HCT116 (cell line): ENCODE results near the gene DVL2. TPM values are rescaled to one million over a fixed set of nuclear protein-coding genes. Genes with fewer than 3 reads are reported as not detected.
A peak's percentile ranks its signal among the peaks of the same experiment; 100 is the strongest.

Experiments used
- ATAC-seq: fragments of 200-7000 bp; cut with Tn5 transposase; 2 replicates; pipeline ENCODE4 v1.9.1; 2020; ENCODE audit warnings: mild to moderate bottlenecking, moderate library complexity
- BruUV-seq: library from RNA; stranded (reverse); fragments of 400-500 nt; replicated peaks from 2 replicates; lab custom pipeline; 2021; lab: Mats Ljungman, UMichigan
- CTCF ChIA-PET: fragments of 300-600 bp; sonication (Branson Sonifier 250); formaldehyde crosslinking; loops from one replicate; lab custom pipeline; 2021; ENCODE audit warnings: antibody characterized with exemption; lab: Charles Lee
- POLR2A ChIA-PET: fragments of 300-600, 350-600 bp; sonication (Branson Sonifier 250); formaldehyde crosslinking; loops from one replicate; lab custom pipeline; 2021; ENCODE audit warnings: antibody characterized with exemption; lab: Charles Lee
- RAD21 ChIA-PET, 2 experiments: fragments of 300-600 bp; sonication (Branson Sonifier 250); formaldehyde crosslinking; loops; one replicate each; lab custom pipeline; 2023; ENCODE audit warnings: low total read pairs in 2 of 2; ENCODE audit not compliant: uncharacterized antibody in 2 of 2, unreplicated experiment in 2 of 2, low non-redundant PET in 1 of 2; lab: Charles Lee
- DNase-seq: peaks from one replicate; pipeline ENCODE4 v3.0.0-alpha.2; 2010; ENCODE audit warnings: low read depth, low spot score
- H2AFZ ChIP-seq: fragments of 200-600 bp; shearing (Covaris generic), sonication (generic); 2 replicates; pipeline ENCODE4 v1.6.1; 2017; ENCODE audit warnings: low read depth, mixed run types, mixed read lengths, antibody characterized with exemption, low read length; ENCODE audit not compliant: poor library complexity, severe bottlenecking
- H3K27ac ChIP-seq: 2 replicates; pipeline ENCODE4 v1.5.1; 2012; ENCODE audit warnings: low read depth, low read length
- H3K27me3 ChIP-seq: fragments of 200-600 bp; sonication (generic); 2 replicates; pipeline ENCODE4 v1.6.1; 2016; ENCODE audit warnings: mixed run types, low read length, mixed read lengths; ENCODE audit not compliant: insufficient read depth
- H3K36me3 ChIP-seq, 2 experiments: fragments of 200-500 bp in 1 of 2; fragments of 200-600 bp in 1 of 2; sonication (Bioruptor generic) in 1 of 2; sonication (generic) in 1 of 2; 2 replicates each; pipeline versions ENCODE4 v1.5.1 to v1.6.1; 2014 to 2016; ENCODE audit warnings: low read length in 2 of 2, inconsistent platforms in 1 of 2, mixed read lengths in 1 of 2, mixed run types in 1 of 2; ENCODE audit not compliant: insufficient read depth in 2 of 2, control insufficient read depth in 1 of 2
- H3K4me1 ChIP-seq, 2 experiments: fragments of 200-600 bp in 1 of 2; sonication (generic) in 1 of 2; 2 replicates each; pipeline versions ENCODE4 v1.5.1 to v1.6.1; 2012 to 2017; ENCODE audit warnings: low read length in 2 of 2, inconsistent platforms in 1 of 2, mild to moderate bottlenecking in 1 of 2, mixed read lengths in 1 of 2, mixed run types in 1 of 2, moderate library complexity in 1 of 2; ENCODE audit not compliant: insufficient read depth in 2 of 2, control insufficient read depth in 1 of 2
- H3K4me2 ChIP-seq: fragments of 200-600 bp; sonication (generic); 2 replicates; pipeline ENCODE4 v1.6.1; 2017; ENCODE audit warnings: mixed run types, low read length, mixed read lengths
- H3K4me3 ChIP-seq, 2 experiments: fragments of 200-600 bp in 1 of 2; sonication (generic) in 1 of 2; replicated peaks in 1 of 2; 2 replicates each; pipeline ENCODE4 v1.5.1; 2011 to 2016; ENCODE audit warnings: low read length in 2 of 2, control low read depth in 1 of 2, low read depth in 1 of 2, mild to moderate bottlenecking in 1 of 2, mixed read lengths in 1 of 2, mixed run types in 1 of 2
- H3K79me2 ChIP-seq: fragments of 200-600 bp; sonication (generic); 2 replicates; pipeline ENCODE4 v1.6.1; 2017; ENCODE audit warnings: mild to moderate bottlenecking, mixed run types, low read length, moderate library complexity, mixed read lengths; ENCODE audit not compliant: insufficient read depth
- H3K9ac ChIP-seq: fragments of 200-600 bp; sonication (generic); 2 replicates; pipeline ENCODE4 v1.6.1; 2016; ENCODE audit warnings: low read length, mixed read lengths
- H3K9me2 ChIP-seq: fragments of 200-600 bp; sonication (generic), shearing (Covaris generic); 2 replicates; pipeline ENCODE4 v1.6.1; 2017; ENCODE audit warnings: mixed run types, mild to moderate bottlenecking, moderate library complexity; ENCODE audit not compliant: insufficient read depth
- H3K9me3 ChIP-seq, 2 experiments: fragments of 200-500 bp in 1 of 2; fragments of 200-600 bp in 1 of 2; sonication (Bioruptor generic) in 1 of 2; sonication (generic) in 1 of 2; 2 replicates each; pipeline ENCODE4 v1.6.1; 2014 to 2017; ENCODE audit warnings: low read length in 2 of 2, mixed read lengths in 2 of 2, inconsistent platforms in 1 of 2, low read depth in 1 of 2, mild to moderate bottlenecking in 1 of 2, mixed run types in 1 of 2, moderate library complexity in 1 of 2; ENCODE audit not compliant: control insufficient read depth in 1 of 2, insufficient read depth in 1 of 2
- H4K20me1 ChIP-seq: fragments of 200-600 bp; sonication (generic), shearing (Covaris generic); 2 replicates; pipeline ENCODE4 v1.6.1; 2017; ENCODE audit warnings: mixed run types, mild to moderate bottlenecking, moderate library complexity; ENCODE audit not compliant: insufficient read depth
- CBX3 ChIP-seq: IDR thresholded peaks from 2 replicates; pipeline ENCODE4 v1.6.1; 2012; ENCODE audit warnings: low read depth
- ELF1 ChIP-seq: IDR thresholded peaks from 2 replicates; pipeline ENCODE4 v1.6.1; 2012; ENCODE audit warnings: low read depth, borderline replicate concordance
- EZH2phosphoT487 ChIP-seq: fragments of 200-600 bp; IDR thresholded peaks from 2 replicates; pipeline ENCODE4 v1.6.1; 2018; ENCODE audit warnings: antibody characterized with exemption, borderline replicate concordance
- RAD21 ChIP-seq: IDR thresholded peaks from 2 replicates; pipeline ENCODE4 v1.6.1; 2012; ENCODE audit warnings: low read depth, mild to moderate bottlenecking
- TCF7L2 ChIP-seq: IDR thresholded peaks from 2 replicates; pipeline ENCODE4 v1.7.0; 2011; ENCODE audit warnings: borderline replicate concordance, inconsistent platforms; ENCODE audit not compliant: insufficient read depth, insufficient read length; ENCODE audit errors: extremely low read depth
- ZNF274 ChIP-seq: fragments of 200-500 bp; sonication (Bioruptor generic); IDR thresholded peaks from 2 replicates; pipeline ENCODE4 v1.6.1; 2014; ENCODE audit warnings: mild to moderate bottlenecking, low read depth, low read length, inconsistent platforms
- intact Hi-C: fragments of 100-400 bp; cut with micrococcal nuclease; formaldehyde crosslinking; loops from 2 replicates; pipeline ENCODE4 v1.10.0; 2022
- total RNA-seq: library from RNA; stranded (reverse); gene quantifications from one replicate; pipeline ENCODE4 v1.2.1, GENCODE V29; 2021; ENCODE audit not compliant: unreplicated experiment

DVL2 gene
- total RNA-seq, 1 experiment from 2014 or later = 69.7 TPM

DNA sequence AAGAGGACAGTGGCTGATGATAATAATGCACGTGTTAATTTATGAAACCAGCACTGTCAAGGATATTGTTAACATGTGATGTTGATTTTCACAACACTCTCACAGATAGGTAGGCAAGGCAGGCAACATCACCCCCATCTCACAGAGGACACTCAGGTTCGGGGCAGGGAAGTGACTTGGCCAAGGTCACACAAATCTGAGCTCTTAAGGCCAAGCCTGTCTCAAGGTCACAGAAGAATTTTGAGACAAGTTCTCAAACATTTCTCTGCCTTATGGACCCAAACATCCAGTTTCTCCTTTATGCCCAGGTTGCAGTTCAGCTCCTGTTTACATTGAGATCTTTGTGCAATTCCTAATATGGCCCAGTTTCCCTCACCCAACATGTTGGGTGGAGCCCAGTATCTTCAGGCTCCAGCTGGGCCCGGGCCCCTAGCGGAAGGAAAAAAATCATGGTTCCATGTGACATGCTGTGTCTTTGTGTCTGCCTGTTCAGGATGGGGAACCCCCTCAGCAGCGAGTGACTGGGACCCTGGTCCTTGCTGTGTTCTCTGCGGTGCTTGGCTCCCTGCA lies 48.5 kb upstream of the DVL2 start:
- no peak overlapping the region for H3K27ac ChIP-seq
- no peaks in the 10 kb centered on the region for H3K9me2 ChIP-seq
- RAD21 ChIA-PET = no interaction called here
- H3K4me1 ChIP-seq = peaks cover 13 to 34% of the 10 kb centered on the region in 2 experiments
- ATAC-seq = no peak
- POLR2A ChIA-PET = interaction anchor here (0.6 kb wide), 1 partner anchor 259 kb away, joined by 3 read pairs; no protein-coding TSS in a partner anchor
- H3K4me3 ChIP-seq = no peak overlapping the region
- DNase-seq = no peak
- H3K4me2 ChIP-seq = peak overlapping the region; percentile 98; the same call in 1 of the 2 replicates
- H3K9ac ChIP-seq = peak overlapping the region; percentile 3; the same call in 1 of the 2 replicates
- TF ChIP-seq RAD21 (no peak), ELF1 (no peak), CBX3 (no peak), ZNF274 (no peak), EZH2phosphoT487 (no peak), TCF7L2 (no peak)
- no peaks in the 10 kb centered on the region for H4K20me1 ChIP-seq
- BruUV-seq = no TSS peak
- H3K79me2 ChIP-seq = no peaks in the 10 kb centered on the region
- H3K27me3 ChIP-seq = no peaks in the 10 kb centered on the region
- intact Hi-C loops = no loop called here
- no peaks in the 10 kb centered on the region for H3K36me3 ChIP-seq
- H2AFZ ChIP-seq = no peak overlapping the region
- no peaks in the 10 kb centered on the region for H3K9me3 ChIP-seq
- CTCF ChIA-PET = interaction anchor here (1.2 kb wide), 1 partner anchor 13 kb away, joined by 3 read pairs; no protein-coding TSS in a partner anchor

DNA sequence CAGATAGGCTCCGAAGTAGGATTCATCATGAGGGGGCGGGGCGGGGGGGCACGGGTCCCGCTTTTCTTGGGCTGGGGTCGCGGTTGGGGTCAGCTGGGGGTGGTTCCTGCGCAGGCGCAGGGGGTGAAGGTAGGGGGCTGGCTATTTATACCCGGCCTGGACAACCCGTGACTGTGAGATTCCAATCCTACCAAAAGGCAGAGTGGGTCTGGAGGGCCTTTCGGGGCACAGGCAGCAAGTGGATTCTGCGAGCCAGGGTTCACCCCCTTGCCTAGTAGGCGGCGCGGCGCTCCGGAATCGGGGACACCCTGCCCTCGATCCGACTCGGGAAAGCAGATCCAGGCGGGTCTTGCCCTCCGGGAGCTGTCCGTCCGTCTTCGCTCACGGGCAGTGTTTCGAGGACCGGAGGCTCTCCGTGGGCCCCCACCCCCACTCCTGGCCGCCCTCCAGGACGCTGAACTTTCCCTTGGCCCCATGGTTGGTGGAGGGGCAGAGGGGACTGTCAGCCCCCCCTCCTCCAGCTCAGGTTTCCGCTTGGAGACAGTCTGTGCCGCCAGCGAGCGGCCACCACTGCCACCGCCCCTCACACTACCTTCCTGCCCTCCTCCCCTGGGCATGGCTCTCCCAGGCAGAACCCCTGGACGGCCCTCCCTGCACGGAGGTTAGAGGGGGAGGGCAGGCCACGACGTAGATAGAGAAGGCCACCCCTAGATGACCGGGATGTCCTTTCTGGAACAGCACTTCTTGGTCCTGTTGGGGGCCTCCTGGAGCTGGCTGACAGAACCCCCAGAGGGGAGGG lies 47.8 kb upstream of the DVL2 start:
- ChIA-PET RAD21 (interaction anchor here in 1 of 2 experiments (1.5 kb wide), 1 partner anchor 14 kb away, joined by 14 read pairs; no protein-coding TSS in a partner anchor), CTCF (interaction anchor here (0.6 to 2.0 kb wide), 6 partner anchors 14 to 158 kb away, joined by 3 to 38 read pairs (median 4); no protein-coding TSS in a partner anchor), POLR2A (interaction anchor here (0.6 to 0.8 kb wide), 3 partner anchors 17 to 259 kb away, joined by 3 read pairs; no protein-coding TSS in a partner anchor)
- no peaks in the 10 kb centered on the region for H3K79me2 ChIP-seq
- intact Hi-C loops = loop anchor here (2.0 kb wide), 1 partner anchor 19 kb away; the partner anchor contains the start of gene CLDN7
- H3K9ac ChIP-seq = peak overlapping the region; percentile 93
- no peak for TF ChIP-seq ELF1
- ATAC-seq = no peak
- peak overlapping the region; percentile 98 for H3K4me2 ChIP-seq
- peak overlapping the region; percentile 50 to 65 for H3K4me3 ChIP-seq
- TSS peak; percentile 57 for BruUV-seq
- H3K4me1 ChIP-seq = peaks cover 13 to 34% of the 10 kb centered on the region in 2 experiments
- H3K36me3 ChIP-seq = no peaks in the 10 kb centered on the region
- H2AFZ ChIP-seq = no peak overlapping the region
- no peak for DNase-seq
- H3K27me3 ChIP-seq = no peaks in the 10 kb centered on the region
- H4K20me1 ChIP-seq = no peaks in the 10 kb centered on the region
- peak overlapping the region; percentile 73; the same call in 1 of the 2 replicates for H3K27ac ChIP-seq
- no peaks in the 10 kb centered on the region for H3K9me2 ChIP-seq
- H3K9me3 ChIP-seq = no peaks in the 10 kb centered on the region
